HCT116 (cell line): ENCODE measurements around the gene ASAP2. TPM values are rescaled to one million over a fixed set of nuclear protein-coding genes. Genes with fewer than 3 reads are reported as not detected.

ENCODE experiments used
- ATAC-seq: fragments of 200-7000 bp; cut with Tn5 transposase; 2 replicates; pipeline ENCODE4 v1.9.1; 2020; ENCODE audit warnings: mild to moderate bottlenecking, moderate library complexity
- BruUV-seq: library from RNA; stranded (reverse); fragments of 400-500 nt; replicated peaks from 2 replicates; lab custom pipeline; 2021; lab: Mats Ljungman, UMichigan
- CTCF ChIA-PET: fragments of 300-600 bp; sonication (Branson Sonifier 250); formaldehyde crosslinking; loops from one replicate; lab custom pipeline; 2021; ENCODE audit warnings: antibody characterized with exemption; lab: Charles Lee
- POLR2A ChIA-PET: fragments of 300-600, 350-600 bp; sonication (Branson Sonifier 250); formaldehyde crosslinking; loops from one replicate; lab custom pipeline; 2021; ENCODE audit warnings: antibody characterized with exemption; lab: Charles Lee
- RAD21 ChIA-PET, 2 experiments: fragments of 300-600 bp; sonication (Branson Sonifier 250); formaldehyde crosslinking; loops; one replicate each; lab custom pipeline; 2023; ENCODE audit warnings: low total read pairs in 2 of 2; ENCODE audit not compliant: uncharacterized antibody in 2 of 2, unreplicated experiment in 2 of 2, low non-redundant PET in 1 of 2; lab: Charles Lee
- DNase-seq: peaks from one replicate; pipeline ENCODE4 v3.0.0-alpha.2; 2010; ENCODE audit warnings: low read depth, low spot score
- H2AFZ ChIP-seq: fragments of 200-600 bp; shearing (Covaris generic), sonication (generic); 2 replicates; pipeline ENCODE4 v1.6.1; 2017; ENCODE audit warnings: low read depth, mixed run types, mixed read lengths, antibody characterized with exemption, low read length; ENCODE audit not compliant: poor library complexity, severe bottlenecking
- H3K27ac ChIP-seq: 2 replicates; pipeline ENCODE4 v1.5.1; 2012; ENCODE audit warnings: low read depth, low read length
- H3K27me3 ChIP-seq: fragments of 200-600 bp; sonication (generic); 2 replicates; pipeline ENCODE4 v1.6.1; 2016; ENCODE audit warnings: mixed run types, low read length, mixed read lengths; ENCODE audit not compliant: insufficient read depth
- H3K36me3 ChIP-seq, 2 experiments: fragments of 200-500 bp in 1 of 2; fragments of 200-600 bp in 1 of 2; sonication (Bioruptor generic) in 1 of 2; sonication (generic) in 1 of 2; 2 replicates each; pipeline versions ENCODE4 v1.5.1 to v1.6.1; 2014 to 2016; ENCODE audit warnings: low read length in 2 of 2, inconsistent platforms in 1 of 2, mixed read lengths in 1 of 2, mixed run types in 1 of 2; ENCODE audit not compliant: insufficient read depth in 2 of 2, control insufficient read depth in 1 of 2
- H3K4me1 ChIP-seq, 2 experiments: fragments of 200-600 bp in 1 of 2; sonication (generic) in 1 of 2; 2 replicates each; pipeline versions ENCODE4 v1.5.1 to v1.6.1; 2012 to 2017; ENCODE audit warnings: low read length in 2 of 2, inconsistent platforms in 1 of 2, mild to moderate bottlenecking in 1 of 2, mixed read lengths in 1 of 2, mixed run types in 1 of 2, moderate library complexity in 1 of 2; ENCODE audit not compliant: insufficient read depth in 2 of 2, control insufficient read depth in 1 of 2
- H3K4me2 ChIP-seq: fragments of 200-600 bp; sonication (generic); 2 replicates; pipeline ENCODE4 v1.6.1; 2017; ENCODE audit warnings: mixed run types, low read length, mixed read lengths
- H3K4me3 ChIP-seq, 2 experiments: fragments of 200-600 bp in 1 of 2; sonication (generic) in 1 of 2; replicated peaks in 1 of 2; 2 replicates each; pipeline ENCODE4 v1.5.1; 2011 to 2016; ENCODE audit warnings: low read length in 2 of 2, control low read depth in 1 of 2, low read depth in 1 of 2, mild to moderate bottlenecking in 1 of 2, mixed read lengths in 1 of 2, mixed run types in 1 of 2
- H3K79me2 ChIP-seq: fragments of 200-600 bp; sonication (generic); 2 replicates; pipeline ENCODE4 v1.6.1; 2017; ENCODE audit warnings: mild to moderate bottlenecking, mixed run types, low read length, moderate library complexity, mixed read lengths; ENCODE audit not compliant: insufficient read depth
- H3K9ac ChIP-seq: fragments of 200-600 bp; sonication (generic); 2 replicates; pipeline ENCODE4 v1.6.1; 2016; ENCODE audit warnings: low read length, mixed read lengths
- H3K9me2 ChIP-seq: fragments of 200-600 bp; sonication (generic), shearing (Covaris generic); 2 replicates; pipeline ENCODE4 v1.6.1; 2017; ENCODE audit warnings: mixed run types, mild to moderate bottlenecking, moderate library complexity; ENCODE audit not compliant: insufficient read depth
- H3K9me3 ChIP-seq, 2 experiments: fragments of 200-500 bp in 1 of 2; fragments of 200-600 bp in 1 of 2; sonication (Bioruptor generic) in 1 of 2; sonication (generic) in 1 of 2; 2 replicates each; pipeline ENCODE4 v1.6.1; 2014 to 2017; ENCODE audit warnings: low read length in 2 of 2, mixed read lengths in 2 of 2, inconsistent platforms in 1 of 2, low read depth in 1 of 2, mild to moderate bottlenecking in 1 of 2, mixed run types in 1 of 2, moderate library complexity in 1 of 2; ENCODE audit not compliant: control insufficient read depth in 1 of 2, insufficient read depth in 1 of 2
- H4K20me1 ChIP-seq: fragments of 200-600 bp; sonication (generic), shearing (Covaris generic); 2 replicates; pipeline ENCODE4 v1.6.1; 2017; ENCODE audit warnings: mixed run types, mild to moderate bottlenecking, moderate library complexity; ENCODE audit not compliant: insufficient read depth
- CBX3 ChIP-seq: IDR thresholded peaks from 2 replicates; pipeline ENCODE4 v1.6.1; 2012; ENCODE audit warnings: low read depth
- RAD21 ChIP-seq: IDR thresholded peaks from 2 replicates; pipeline ENCODE4 v1.6.1; 2012; ENCODE audit warnings: low read depth, mild to moderate bottlenecking
- SP1 ChIP-seq: IDR thresholded peaks from 2 replicates; pipeline ENCODE4 v1.6.1; 2012; ENCODE audit warnings: low read depth
- TCF7L2 ChIP-seq: IDR thresholded peaks from 2 replicates; pipeline ENCODE4 v1.7.0; 2011; ENCODE audit warnings: borderline replicate concordance, inconsistent platforms; ENCODE audit not compliant: insufficient read depth, insufficient read length; ENCODE audit errors: extremely low read depth
- intact Hi-C: fragments of 100-400 bp; cut with micrococcal nuclease; formaldehyde crosslinking; loops from 2 replicates; pipeline ENCODE4 v1.10.0; 2022
- total RNA-seq: library from RNA; stranded (reverse); gene quantifications from one replicate; pipeline ENCODE4 v1.2.1, GENCODE V29; 2021; ENCODE audit not compliant: unreplicated experiment
- TF ChIP-seq, protein P1 (sequence below): IDR thresholded peaks from 2 replicates; pipeline ENCODE4 v1.6.1; 2012
- TF ChIP-seq, protein P2 (sequence below): IDR thresholded peaks from 2 replicates; pipeline ENCODE4 v1.6.1; 2011; ENCODE audit warnings: mild to moderate bottlenecking, low read length, moderate library complexity; ENCODE audit not compliant: insufficient replicate concordance; ENCODE audit errors: extremely low read depth

Gene ASAP2
- total RNA-seq, 1 experiment from 2014 or later: 16.5 TPM

DNA sequence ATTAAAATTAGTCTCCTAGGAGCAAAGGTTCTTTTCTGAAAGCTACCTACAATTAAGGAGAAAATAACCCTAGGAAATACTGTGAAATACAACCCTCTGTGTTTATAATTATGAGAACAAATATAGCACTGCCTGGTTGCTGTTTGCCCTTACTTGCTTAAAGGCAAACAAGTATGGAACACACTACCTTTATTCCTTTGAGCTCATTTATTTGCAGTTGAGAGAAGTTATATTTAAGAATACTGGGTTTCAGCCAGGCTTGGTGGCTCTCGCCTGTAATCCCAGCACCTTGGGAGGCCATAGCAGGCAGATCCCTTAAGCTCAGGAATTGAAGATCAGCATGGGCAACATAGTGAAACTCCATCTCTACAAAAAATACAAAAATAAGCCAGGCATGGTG is 244.6 kb downstream of the ASAP2 start:
- TF ChIP-seq RAD21: no peak
- TF ChIP-seq, protein P1, sequence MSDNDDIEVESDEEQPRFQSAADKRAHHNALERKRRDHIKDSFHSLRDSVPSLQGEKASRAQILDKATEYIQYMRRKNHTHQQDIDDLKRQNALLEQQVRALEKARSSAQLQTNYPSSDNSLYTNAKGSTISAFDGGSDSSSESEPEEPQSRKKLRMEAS: no peak
- TF ChIP-seq, protein P2, sequence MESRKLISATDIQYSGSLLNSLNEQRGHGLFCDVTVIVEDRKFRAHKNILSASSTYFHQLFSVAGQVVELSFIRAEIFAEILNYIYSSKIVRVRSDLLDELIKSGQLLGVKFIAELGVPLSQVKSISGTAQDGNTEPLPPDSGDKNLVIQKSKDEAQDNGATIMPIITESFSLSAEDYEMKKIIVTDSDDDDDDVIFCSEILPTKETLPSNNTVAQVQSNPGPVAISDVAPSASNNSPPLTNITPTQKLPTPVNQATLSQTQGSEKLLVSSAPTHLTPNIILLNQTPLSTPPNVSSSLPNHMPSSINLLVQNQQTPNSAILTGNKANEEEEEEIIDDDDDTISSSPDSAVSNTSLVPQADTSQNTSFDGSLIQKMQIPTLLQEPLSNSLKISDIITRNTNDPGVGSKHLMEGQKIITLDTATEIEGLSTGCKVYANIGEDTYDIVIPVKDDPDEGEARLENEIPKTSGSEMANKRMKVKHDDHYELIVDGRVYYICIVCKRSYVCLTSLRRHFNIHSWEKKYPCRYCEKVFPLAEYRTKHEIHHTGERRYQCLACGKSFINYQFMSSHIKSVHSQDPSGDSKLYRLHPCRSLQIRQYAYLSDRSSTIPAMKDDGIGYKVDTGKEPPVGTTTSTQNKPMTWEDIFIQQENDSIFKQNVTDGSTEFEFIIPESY: no peak
- TF ChIP-seq TCF7L2: no peak
- no peak for TF ChIP-seq CBX3
- no peak for TF ChIP-seq SP1
- TF ChIP-seq, all 23 proteins: peak for 0
- Histone ChIP-seq H3K36me3 (peaks cover 7 to 16% of the 10 kb centered on the region in 2 experiments), H3K4me1 (no peaks in the 10 kb centered on the region), H3K4me2 (no peak overlapping the region), H4K20me1 (no peaks in the 10 kb centered on the region), H3K27ac (no peak overlapping the region), H3K9me3 (no peaks in the 10 kb centered on the region), H3K9me2 (no peaks in the 10 kb centered on the region), H3K4me3 (no peak overlapping the region), H3K27me3 (no peaks in the 10 kb centered on the region), H3K9ac (no peak overlapping the region), H3K79me2 (no peaks in the 10 kb centered on the region), H2AFZ (no peak overlapping the region)
- ChIA-PET POLR2A (no interaction called here), CTCF (no interaction called here), RAD21 (no interaction called here)
- DNase-seq (no peak), ATAC-seq (no peak)
- intact Hi-C loops: no loop called here
- no TSS peak for BruUV-seq

Other genes starting within 250 kb of the ASAP2 start
- gene MBOAT2, start 203.1 kb upstream of the ASAP2 start, total RNA-seq: 16.8 TPM
- 86.9 TPM for gene ITGB1BP1, start 216.7 kb downstream of the ASAP2 start, total RNA-seq
- gene CPSF3, start 216.8 kb downstream of the ASAP2 start, total RNA-seq: 68.5 TPM